NOMO-1 (cell line): ENCODE results near the gene HCST.

Experiments
- DNase-seq, 2 experiments: peaks; one replicate each; lab custom pipeline; 2025; ENCODE audit not compliant: unreplicated experiment in 2 of 2; lab: John Stamatoyannopoulos, UW

Gene HCST

GRCh38 chr19:35935911-35936737 is 33.8 kb downstream of the HCST start, which contains the start of gene LRFN3:
Gene LRFN3, plus strand, starts transcription at chr19:35936374. Its CDS starts 3,052 bp downstream, at chr19:35939426.
- DNase-seq = peak in 1 of 2 experiments; percentile 32

GRCh38 chr19:35936738-35937268 is 34.5 kb downstream of the HCST start:
- no peak for DNase-seq

DNA sequence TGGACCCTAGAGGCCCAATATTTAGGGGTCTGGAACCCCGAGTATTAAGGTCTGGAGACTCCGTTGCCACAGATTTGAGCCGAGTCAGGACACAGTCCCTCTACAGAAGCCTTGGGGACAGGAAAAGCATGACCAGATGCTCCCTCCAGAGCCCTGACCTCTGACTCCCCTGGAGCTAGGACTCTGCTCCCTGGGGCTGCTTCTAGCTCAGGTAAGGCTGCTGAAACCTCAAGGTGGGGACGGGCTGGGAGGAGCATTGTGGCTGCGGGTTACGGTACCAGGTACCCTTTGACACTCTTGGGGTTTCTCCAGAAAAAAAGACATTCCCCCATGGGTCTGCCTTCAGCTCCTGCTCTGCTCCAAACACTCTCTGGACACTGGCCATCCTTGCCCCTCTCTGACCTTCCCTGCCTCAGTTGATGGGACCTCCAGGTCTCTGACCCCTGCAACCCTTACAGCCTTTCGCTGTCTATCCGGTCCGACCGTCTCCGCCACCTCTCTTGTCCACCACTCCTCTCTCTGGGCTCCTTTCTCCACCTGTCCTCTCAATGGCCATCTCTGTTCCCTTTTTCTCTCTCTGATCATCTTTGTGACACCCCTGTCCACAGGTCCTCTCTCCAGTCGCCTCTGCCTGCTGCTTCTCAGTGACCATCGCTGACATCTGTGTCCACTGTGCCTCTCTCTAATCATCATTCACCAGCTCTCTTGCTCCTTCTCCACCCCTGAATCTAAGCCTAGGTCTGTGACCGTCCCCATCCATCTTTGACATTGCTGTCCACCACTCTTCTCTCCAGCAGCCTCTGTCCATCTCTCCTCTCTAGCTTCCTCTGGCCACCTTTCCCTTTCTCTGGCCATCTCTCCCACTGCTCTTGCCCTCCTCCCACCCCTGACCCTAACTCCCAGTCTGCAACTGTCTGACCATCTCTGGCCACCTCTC is 35.3 kb downstream of the HCST start:
- DNase-seq = no peak

GRCh38 chr19:35938282-35939224 is 36.2 kb downstream of the HCST start:
- no peak for DNase-seq

DNA sequence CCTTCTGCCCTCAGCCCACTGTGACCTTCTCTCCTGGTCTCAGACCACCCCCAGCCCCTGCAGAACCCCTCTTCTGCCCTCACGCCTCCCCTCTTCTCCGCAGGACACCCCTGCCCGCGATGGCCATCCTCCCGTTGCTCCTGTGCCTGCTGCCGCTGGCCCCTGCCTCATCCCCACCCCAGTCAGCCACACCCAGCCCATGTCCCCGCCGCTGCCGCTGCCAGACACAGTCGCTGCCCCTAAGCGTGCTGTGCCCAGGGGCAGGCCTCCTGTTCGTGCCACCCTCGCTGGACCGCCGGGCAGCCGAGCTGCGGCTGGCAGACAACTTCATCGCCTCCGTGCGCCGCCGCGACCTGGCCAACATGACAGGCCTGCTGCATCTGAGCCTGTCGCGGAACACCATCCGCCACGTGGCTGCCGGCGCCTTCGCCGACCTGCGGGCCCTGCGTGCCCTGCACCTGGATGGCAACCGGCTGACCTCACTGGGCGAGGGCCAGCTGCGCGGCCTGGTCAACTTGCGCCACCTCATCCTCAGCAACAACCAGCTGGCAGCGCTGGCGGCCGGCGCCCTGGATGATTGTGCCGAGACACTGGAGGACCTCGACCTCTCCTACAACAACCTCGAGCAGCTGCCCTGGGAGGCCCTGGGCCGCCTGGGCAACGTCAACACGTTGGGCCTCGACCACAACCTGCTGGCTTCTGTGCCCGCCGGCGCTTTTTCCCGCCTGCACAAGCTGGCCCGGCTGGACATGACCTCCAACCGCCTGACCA is 37.2 kb downstream of the HCST start:
- DNase-seq = no peak

- DNase-seq = no peak
Measured at GRCh38 chr19:35940078-35940775, 37.9 kb downstream of the HCST start.

DNA sequence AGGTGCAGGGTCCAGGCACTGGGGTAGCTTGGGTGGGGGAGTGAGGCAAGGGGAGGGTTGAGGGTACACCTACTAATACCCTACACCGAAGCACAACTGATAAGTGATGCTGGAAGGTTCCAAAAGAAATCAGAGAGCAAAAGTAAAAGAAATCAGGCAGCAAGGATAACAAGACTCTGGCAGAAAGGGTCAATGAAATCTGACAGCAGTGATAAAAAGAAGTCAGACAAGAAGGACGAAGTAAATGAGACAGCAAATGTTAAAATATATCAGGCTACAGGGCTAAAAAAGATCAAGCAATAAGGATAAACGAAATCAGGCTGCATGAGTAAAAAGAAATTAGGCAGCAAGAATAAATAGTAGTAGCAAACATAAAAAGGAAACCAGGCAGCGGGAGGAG is 38.5 kb downstream of the HCST start:
- no peak for DNase-seq

DNA sequence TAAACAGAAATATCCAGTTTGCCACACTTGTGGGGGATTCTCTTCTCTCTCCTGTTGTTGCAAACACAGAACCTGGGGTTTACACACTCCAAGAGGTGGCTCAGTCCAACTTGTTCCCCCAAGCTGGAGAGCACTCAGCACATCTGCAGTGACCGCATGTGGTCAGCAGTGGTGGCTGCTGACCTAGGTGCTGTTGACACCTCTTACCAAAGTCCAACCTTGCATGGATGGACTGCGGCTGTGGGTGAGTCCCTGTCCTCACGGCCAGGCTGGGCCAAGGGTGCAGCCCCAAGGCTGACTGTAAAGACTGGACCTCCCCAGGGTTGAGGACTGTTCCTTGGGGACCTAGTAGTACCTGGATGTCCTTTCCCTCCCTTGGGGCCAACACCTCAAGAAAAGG is 39.9 kb downstream of the HCST start:
- DNase-seq = no peak

- DNase-seq = no peak
Measured at GRCh38 chr19:35943321-35944301, 41.3 kb downstream of the HCST start.

GRCh38 chr19:35944556-35944955 is 42.2 kb downstream of the HCST start:
- no peak for DNase-seq

GRCh38 chr19:35945121-35945790 is 42.9 kb downstream of the HCST start:
- DNase-seq = no peak

- no peak for DNase-seq
Measured at GRCh38 chr19:35946203-35946602, 43.9 kb downstream of the HCST start.

- no peak for DNase-seq
Measured at GRCh38 chr19:35949131-35949530, 46.8 kb downstream of the HCST start.
